ENCODE data around the gene ABCC3. TPM values are rescaled to one million over a fixed set of nuclear protein-coding genes. Genes with fewer than 3 reads are reported as not detected.

The ABCC3 gene
- total RNA-seq, 4 donors from 2014 or later = 1.5 to 19.2 (median 7.3) TPM

DNA sequence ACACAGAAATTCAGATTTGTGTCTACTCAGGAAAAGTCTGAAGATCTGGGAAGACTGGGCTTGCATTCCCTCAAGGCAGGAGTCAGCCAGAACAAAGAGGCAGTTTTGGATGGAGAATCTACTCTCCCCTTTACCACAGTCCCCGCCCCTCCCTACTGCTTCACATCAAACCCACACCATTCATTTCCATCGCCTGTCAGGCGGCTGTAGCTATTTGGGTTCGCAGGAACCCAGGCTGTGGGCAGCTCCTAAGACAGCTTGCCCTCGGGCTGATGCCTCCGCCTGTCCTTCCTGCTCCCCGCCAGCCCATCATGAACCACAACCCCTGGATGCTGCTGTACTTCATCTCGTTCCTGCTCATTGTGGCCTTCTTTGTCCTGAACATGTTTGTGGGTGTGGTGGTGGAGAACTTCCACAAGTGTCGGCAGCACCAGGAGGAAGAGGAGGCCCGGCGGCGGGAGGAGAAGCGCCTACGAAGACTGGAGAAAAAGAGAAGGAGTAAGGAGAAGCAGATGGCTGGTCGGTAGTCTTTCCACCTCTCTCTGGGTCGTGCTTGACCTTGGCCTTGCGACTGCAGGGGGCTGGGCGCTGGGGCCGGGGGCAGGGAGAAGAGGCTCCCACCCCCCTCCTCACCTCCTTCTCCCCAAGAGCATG, 27.0 kb upstream of the ABCC3 start:
- Histone ChIP-seq H3K27me3 (peaks cover 0 to 4% of the 10 kb centered on the region in 2 donors), H3K4me3 (no peak overlapping the region), H3K4me1 (peaks cover 0 to 16% (median 2%) of the 10 kb centered on the region in 4 donors), H3K27ac (no peak overlapping the region), H3K36me3 (no peaks in the 10 kb centered on the region), H3K9me3 (no peaks in the 10 kb centered on the region)
- WGBS, 2 donors = 81 to 87% methylated on average over 19 of the region's 19 CpGs
- TF ChIP-seq, protein P1, sequence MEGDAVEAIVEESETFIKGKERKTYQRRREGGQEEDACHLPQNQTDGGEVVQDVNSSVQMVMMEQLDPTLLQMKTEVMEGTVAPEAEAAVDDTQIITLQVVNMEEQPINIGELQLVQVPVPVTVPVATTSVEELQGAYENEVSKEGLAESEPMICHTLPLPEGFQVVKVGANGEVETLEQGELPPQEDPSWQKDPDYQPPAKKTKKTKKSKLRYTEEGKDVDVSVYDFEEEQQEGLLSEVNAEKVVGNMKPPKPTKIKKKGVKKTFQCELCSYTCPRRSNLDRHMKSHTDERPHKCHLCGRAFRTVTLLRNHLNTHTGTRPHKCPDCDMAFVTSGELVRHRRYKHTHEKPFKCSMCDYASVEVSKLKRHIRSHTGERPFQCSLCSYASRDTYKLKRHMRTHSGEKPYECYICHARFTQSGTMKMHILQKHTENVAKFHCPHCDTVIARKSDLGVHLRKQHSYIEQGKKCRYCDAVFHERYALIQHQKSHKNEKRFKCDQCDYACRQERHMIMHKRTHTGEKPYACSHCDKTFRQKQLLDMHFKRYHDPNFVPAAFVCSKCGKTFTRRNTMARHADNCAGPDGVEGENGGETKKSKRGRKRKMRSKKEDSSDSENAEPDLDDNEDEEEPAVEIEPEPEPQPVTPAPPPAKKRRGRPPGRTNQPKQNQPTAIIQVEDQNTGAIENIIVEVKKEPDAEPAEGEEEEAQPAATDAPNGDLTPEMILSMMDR (IDR thresholded peaks at IDR 0.05) = no peak
- no peak for TF ChIP-seq EP300 (IDR thresholded peaks at IDR 0.05)
- TF ChIP-seq POLR2A (IDR thresholded peaks at IDR 0.05) = no peak
- no peak for DNase-seq (ENCODE audit: low spot score in 2 of 2)

DNA sequence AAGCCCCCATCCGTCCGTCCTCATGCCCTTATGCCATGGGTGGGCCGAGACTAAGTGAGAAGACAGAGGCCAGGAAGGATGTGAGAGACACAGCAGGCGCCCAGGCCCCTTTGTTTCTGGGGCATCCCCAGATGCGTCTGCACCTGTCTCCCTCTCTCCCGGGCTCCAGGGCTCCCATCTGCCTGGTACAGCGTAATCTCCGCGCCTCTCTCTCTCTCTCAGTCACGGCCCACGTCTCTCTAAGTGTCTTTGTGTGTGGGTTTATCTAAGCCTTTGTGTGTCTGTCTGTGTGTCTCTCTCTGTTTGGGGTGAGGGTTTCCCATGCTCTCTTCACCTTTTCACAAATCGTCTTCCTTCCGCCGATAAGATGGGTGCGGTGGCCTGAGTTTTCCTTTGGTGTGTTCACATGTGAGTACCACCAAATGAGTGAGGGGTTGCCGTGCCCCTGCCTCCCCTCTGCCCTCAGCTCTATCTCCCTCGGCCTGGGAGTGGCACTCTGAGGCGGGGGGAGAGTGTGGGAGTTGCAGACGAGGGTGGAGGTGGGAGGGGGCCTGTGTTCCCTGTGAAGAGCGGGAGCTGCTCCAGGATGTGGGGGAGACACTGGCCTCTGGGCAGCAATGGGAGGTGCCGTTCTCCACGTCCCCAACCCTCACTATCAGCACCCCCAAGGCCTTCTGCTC, 25.8 kb upstream of the ABCC3 start:
- DNase-seq (ENCODE audit: low spot score in 2 of 2) = no peak
- Histone ChIP-seq H3K27ac (no peak overlapping the region), H3K27me3 (peaks cover 0 to 4% of the 10 kb centered on the region in 2 donors), H3K36me3 (no peaks in the 10 kb centered on the region), H3K4me3 (no peak overlapping the region), H3K4me1 (peaks cover 0 to 21% (median 2%) of the 10 kb centered on the region in 4 donors), H3K9me3 (no peaks in the 10 kb centered on the region)
- TF ChIP-seq EP300 (IDR thresholded peaks at IDR 0.05) (no peak), POLR2A (IDR thresholded peaks at IDR 0.05) (no peak)
- 69 to 71% methylated on average over 22 of the region's 22 CpGs for WGBS, 2 donors

DNA sequence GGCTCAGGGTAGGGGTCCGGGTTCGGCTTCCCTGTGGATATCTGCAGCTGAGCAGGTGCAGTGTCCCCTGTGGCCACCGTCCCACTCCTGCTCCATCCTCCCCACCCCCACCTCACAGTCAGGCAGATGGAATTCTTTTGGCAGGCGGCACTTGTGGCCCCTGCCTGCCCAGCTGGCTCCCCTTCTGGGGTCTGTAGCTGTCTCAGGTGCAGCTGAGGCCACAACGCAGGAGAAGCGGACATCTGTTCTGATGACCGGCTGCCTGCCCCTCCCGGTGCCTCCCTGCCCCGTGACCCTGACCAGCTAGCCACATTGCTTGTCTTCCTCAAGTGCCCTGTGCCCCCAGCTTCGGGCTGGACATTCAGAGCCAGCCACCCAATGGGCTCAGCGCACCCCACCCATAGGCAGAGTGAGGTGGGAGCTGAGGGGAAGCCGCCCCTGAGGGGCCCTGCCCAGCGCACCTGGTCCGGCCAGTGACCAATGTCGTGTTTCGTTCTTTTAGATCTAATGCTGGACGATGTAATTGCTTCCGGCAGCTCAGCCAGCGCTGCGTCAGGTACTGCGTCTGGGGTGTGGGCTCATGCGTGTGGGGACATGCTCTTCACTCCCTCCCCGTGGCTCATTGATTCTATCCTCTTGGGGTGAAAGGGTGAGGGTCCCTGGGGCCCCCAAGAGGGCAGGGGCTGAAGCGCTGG, 25.2 kb upstream of the ABCC3 start:
- no peaks in the 10 kb centered on the region for H3K9me3 ChIP-seq
- no peaks in the 10 kb centered on the region for H3K36me3 ChIP-seq
- 81 to 85% methylated on average over 20 to 24 of the region's 24 CpGs for WGBS, 2 donors
- H3K4me3 ChIP-seq = no peak overlapping the region
- H3K27ac ChIP-seq = no peak overlapping the region
- H3K27me3 ChIP-seq = peaks cover 0 to 4% of the 10 kb centered on the region in 2 donors
- DNase-seq (ENCODE audit: low spot score in 2 of 2) = no peak
- TF ChIP-seq POLR2A (IDR thresholded peaks at IDR 0.05) = no peak
- TF ChIP-seq, protein P1 (IDR thresholded peaks at IDR 0.05) = no peak
- no peak for TF ChIP-seq EP300 (IDR thresholded peaks at IDR 0.05)
- H3K4me1 ChIP-seq = peaks cover 0 to 17% (median 2%) of the 10 kb centered on the region in 4 donors

DNA sequence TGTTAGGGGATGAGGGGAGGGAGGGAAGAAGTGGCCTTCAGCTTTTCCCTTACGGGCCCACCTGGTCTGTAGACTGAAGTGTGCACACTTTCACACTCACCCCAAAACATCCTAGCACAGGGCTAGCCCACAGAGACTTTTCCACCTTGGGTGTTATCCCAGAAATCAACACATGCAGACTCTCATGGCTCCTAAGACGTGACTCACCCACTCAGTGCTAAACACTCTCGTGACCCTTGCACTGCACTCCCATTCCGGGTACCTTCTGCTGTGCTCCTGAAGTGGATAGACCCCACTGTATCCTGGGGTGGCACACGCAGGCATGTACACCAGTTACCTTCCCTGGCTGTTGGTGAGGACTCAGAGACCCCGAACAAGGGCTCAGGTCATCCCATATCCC, 23.0 kb upstream of the ABCC3 start:
- peaks cover 0 to 6% (median 0%) of the 10 kb centered on the region in 4 donors for H3K4me1 ChIP-seq
- TF ChIP-seq, protein P1 (IDR thresholded peaks at IDR 0.05) = no peak
- TF ChIP-seq POLR2A (IDR thresholded peaks at IDR 0.05) = no peak
- no peak for TF ChIP-seq EP300 (IDR thresholded peaks at IDR 0.05)
- 76 to 78% methylated on average over 6 of the region's 6 CpGs for WGBS, 2 donors
- H3K9me3 ChIP-seq = no peaks in the 10 kb centered on the region
- no peaks in the 10 kb centered on the region for H3K36me3 ChIP-seq
- no peak for DNase-seq (ENCODE audit: low spot score in 2 of 2)
- no peak overlapping the region for H3K4me3 ChIP-seq
- H3K27me3 ChIP-seq = no peaks in the 10 kb centered on the region
- H3K27ac ChIP-seq = no peak overlapping the region

DNA sequence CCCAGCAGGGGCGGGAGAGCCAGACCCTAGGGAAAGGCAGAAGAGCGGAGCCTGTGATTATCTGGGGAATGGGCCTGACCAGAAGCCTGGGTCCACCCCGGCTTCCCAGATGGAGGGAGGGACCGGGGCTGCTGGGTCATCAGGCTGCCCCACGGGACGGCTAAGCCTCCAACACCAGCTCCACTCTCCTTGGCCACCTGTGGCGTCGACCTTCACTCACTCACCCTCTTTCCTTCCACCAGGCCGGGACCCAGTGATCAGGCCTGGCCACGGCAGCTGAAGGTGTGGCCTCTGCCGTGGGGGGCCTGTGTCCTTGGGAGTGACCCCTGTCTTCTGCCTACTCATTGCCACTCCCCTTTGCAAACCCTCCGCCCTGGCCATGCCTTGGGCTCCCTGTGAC, 22.4 kb upstream of the ABCC3 start:
- WGBS, 2 donors = 91 to 96% methylated on average over 12 of the region's 12 CpGs
- DNase-seq (ENCODE audit: low spot score in 2 of 2) = no peak
- no peaks in the 10 kb centered on the region for H3K27me3 ChIP-seq
- H3K9me3 ChIP-seq = no peaks in the 10 kb centered on the region
- no peak overlapping the region for H3K27ac ChIP-seq
- TF ChIP-seq, protein P1 (IDR thresholded peaks at IDR 0.05) = no peak
- TF ChIP-seq POLR2A (IDR thresholded peaks at IDR 0.05) (no peak), EP300 (IDR thresholded peaks at IDR 0.05) (no peak)
- no peaks in the 10 kb centered on the region for H3K36me3 ChIP-seq
- H3K4me3 ChIP-seq = no peak overlapping the region
- peaks cover 0 to 6% (median 0%) of the 10 kb centered on the region in 4 donors for H3K4me1 ChIP-seq
